ENCODE data around the gene SOX6.
A peak's percentile ranks its signal among the peaks of the same experiment; 100 is the strongest.

Gene SOX6

DNA sequence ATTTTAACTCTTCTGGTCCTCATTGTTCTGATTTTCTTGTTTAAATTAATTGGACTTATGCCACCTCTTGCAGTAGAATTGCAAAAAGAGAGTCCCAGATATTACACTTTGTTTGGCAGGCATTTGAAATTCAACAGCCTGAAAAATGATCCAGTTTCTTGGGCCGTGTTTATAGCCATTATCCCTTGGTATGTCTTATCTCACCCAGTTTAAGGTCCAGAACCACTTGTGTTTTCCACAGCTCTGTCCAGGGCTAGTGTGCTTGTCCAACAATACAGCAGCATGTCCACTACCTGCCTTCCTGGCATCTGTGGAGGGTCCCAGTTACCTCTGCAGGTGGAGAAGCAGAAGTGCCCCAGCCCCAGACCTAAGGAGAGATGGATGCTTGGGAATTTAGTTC lies 397.4 kb downstream of the SOX6 start:
- DNase-seq (ENCODE audit: low spot score): no peak

DNA sequence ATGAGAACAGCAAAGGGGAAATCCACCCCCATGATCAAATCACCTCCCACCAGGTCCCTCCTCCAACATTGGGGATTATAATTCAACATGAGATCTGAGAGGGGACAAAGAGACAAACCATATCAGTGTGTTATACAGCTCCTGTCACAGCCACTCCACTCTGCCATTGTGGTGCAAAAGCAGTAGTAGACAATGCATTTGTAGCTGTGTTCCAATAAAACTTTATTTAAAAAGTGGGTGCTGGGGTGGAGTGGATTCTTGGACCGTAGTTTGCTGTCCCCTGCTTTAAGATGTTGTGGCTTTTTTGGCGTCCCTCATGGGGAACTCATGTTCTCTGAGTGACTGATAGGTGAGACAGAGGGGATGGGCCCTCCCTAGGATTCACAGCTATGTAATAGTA lies 399.1 kb downstream of the SOX6 start:
- DNase-seq (ENCODE audit: low spot score): no peak

DNA sequence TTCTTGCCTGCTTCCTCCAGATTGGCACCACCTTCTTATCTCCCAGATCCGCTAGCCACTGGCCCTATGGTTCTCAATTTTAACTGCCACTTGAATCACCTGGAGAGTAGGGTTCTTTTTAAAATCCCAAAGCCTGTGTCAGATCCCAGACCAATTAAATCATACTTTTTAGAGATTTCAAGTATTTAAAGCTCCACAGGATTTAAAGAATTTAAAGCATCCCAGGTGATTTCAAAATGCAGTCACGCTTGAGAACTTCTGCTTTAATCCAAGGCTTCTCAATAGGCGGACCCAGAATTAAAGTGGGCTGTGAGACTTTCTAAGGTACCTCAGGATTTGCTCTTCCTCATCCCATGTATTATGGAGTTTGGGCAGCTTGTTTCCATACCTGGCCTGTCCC lies 400.0 kb downstream of the SOX6 start:
- no peak for DNase-seq (ENCODE audit: low spot score)

DNA sequence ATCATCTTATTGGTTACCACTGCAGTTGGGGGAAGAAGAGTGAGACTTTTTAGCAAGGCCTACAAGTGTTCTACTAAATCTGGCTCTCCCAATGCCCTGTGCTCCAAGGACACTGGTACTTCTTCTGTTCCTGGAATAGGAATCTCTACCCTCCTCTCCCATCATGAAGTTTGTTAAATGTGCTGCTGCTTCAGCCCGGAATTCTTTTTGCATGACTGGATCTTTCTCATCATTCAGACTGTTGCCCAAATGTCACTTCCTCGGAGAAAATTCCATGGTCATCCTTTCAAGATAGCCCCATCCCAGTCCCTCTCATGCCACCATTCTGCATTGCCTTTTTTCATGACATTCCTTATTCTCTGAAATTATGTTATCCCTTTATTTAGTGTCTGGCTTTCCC lies 400.8 kb downstream of the SOX6 start:
- DNase-seq (ENCODE audit: low spot score): no peak

DNA sequence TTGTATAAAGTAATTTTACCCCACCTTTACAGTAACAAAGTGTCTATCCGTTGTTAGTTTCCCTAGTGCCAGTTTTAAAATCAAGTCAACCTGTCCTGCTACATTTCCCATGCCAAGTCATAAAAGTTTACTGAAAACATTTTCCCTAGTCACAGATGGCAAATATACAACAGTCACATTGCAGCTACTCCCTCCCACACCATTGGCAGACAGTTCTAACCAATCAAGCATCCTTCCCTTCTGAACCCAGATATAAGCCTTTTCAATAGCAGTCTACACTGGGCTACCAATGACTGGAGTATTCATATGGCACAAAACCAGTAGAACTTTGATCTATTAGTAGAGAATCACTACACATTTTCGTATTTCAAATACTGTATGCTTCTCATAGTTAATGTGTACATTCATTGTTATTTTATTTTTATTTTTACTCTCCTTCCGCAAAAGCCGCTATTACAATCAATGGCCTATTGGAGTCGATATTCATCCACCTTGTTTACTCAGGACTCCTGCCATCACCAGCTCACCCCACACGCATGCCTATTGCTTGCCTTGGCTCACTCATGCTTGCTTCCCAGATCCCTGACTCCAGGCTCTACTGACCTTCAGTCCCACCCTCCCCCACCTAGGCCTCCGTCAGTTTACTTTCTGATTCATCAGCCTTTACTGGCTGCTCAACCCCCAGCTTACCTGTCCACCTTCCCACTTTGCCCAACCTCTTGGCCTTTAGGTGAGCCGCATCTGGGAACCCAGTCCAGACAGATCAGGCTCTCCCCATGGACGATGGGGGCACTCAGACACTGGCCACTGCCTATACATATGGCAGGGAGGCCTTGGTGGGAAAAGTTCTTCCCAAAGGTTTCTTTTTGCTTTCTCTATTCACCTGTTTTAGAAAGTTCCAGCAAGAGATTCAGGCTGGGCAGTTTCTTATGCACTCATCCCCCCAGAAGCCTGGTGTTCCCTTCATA lies 408.4 kb downstream of the SOX6 start:
- DNase-seq (ENCODE audit: low spot score): no peak

DNA sequence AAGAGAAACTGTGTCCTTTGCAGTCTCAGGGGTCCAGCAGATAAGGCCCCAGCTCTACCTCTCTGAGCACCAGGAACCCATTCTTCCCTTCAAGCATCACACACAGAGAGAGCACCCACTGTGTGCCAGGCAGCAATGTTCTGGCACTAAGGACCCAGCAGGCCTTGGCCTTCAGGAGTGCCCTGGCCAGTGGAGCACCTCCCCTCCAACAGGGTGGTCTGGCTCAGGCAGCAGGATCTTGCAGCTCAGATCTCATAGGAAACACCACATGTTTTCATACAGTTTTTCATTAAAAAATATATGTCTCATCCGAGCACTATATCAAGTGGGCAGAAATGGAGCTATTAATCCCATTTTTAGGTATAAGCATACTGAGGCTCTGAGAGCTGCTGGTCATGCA lies 410.6 kb downstream of the SOX6 start:
- no peak for DNase-seq (ENCODE audit: low spot score)

DNA sequence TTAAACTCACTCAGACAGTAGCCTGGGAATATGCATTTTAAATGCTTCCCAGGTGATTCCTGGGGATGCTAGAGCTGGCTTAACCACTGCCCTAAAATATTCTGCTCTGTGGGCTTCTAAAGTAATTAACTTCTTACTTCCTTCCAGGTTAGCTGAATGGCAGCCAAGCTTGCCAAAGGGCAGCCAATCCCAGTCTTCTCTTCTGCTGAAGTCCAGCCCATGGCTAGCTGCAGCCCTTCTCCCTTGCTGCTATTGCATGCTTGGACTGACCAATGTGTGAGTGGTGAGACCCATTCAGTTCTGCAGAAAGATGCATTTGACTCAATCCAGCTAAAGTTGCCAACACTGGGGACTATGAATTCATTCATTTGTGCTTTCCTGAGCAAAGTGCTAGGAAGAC lies 411.9 kb downstream of the SOX6 start:
- DNase-seq (ENCODE audit: low spot score): no peak

DNA sequence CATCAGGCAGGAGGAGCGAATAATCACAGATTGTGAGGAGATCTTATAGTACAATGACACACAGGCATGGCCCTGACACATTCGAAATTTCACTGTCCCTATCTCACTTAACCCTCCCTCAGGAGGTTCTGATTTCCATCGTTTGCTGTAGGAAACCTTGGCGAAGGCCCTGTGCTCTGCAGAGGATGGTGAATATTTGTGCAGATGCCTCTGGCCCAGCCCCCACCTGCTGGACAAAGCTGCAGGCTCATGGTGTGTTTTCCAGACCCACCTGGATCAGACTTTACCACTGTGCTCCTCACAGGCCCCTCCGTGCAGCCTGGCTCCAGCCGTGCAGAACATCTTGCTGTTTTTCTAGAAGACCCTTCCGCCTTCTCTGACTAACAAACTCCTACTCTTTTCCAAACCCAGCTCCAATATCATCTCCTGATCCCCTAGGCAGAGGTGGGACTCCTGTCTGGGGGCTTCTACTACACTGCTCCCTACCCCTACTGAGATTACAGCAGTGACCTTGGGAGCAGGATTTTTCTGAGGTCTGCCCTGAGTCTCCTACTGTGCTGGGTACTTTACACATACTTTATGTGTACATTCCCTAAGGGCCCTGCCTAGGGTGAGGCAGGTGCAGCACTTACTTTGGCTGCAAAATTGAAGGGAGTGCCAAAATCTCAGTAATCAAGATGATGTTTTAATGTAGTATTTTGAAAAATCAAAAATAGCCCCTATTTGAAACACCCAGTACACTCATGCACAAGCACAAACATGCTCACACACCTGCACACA lies 412.7 kb downstream of the SOX6 start:
- DNase-seq (ENCODE audit: low spot score): no peak

DNA sequence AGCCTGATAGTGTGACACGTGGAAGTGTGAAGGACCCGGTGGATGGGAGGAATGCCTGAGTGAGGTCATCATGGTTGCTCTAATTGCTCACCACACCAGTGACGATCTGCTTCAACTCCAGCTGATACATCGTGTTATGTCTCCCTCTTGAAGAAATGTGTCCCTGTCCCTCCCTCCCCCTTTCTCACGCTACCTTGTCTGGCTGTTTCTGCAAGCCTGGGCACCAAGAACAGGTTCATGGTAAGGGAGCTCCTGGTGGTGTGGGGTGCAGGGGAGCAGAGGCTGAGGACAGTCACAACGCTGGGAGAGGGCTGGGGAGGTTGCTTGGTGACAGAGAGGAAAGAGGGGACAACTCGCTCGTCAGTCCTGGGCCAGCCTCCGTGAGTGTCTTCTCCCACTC lies 413.4 kb downstream of the SOX6 start:
- DNase-seq (ENCODE audit: low spot score): no peak

DNA sequence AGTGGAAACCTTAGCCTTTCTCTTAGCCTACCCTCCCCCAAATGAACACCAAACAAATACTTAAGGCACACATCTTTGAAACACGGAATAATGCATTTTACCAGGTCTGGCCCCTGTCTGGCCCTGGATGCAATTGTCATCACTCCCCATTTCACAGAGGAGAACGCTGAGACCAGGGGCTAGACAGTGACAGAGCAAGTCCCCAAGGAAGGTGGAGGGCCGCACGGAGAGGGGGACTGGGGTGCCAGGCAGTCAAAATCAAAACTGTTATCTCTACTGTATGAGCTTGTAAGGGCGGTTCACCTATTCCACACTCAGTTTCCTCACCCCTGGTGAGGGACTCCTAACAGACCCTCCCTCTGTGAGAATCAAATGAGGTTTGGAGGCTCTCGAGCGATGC lies 414.2 kb downstream of the SOX6 start:
- DNase-seq (ENCODE audit: low spot score): no peak

DNA sequence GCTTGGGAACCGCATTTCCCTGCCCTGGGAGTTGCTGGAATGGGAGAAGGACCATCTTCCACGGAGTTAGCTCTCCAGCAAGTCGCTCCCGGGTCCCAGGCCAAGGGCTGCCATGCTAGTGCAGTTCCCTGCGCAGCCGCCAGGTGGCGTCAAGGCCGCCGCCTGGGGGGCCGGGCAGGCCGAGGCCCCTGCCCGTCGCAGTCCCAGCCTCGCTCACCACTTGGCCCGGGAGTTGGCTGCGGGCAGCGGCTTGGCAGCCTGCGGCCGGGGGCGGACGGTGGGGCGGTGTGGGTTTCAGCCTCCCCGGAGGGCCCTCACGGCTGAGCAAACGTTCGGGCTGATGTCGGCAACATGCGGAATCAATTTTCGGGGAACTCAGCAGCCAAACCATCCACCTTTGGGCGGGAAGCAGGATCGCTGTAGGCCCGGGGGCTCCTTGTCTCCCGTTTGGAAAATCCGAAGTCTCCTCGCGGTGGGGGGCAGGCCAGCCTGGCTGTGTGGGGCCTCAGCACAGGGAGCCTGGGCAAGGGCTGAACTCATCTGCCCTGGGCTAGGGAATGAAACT lies 415.1 kb downstream of the SOX6 start:
- DNase-seq (ENCODE audit: low spot score): peak; percentile 58

DNA sequence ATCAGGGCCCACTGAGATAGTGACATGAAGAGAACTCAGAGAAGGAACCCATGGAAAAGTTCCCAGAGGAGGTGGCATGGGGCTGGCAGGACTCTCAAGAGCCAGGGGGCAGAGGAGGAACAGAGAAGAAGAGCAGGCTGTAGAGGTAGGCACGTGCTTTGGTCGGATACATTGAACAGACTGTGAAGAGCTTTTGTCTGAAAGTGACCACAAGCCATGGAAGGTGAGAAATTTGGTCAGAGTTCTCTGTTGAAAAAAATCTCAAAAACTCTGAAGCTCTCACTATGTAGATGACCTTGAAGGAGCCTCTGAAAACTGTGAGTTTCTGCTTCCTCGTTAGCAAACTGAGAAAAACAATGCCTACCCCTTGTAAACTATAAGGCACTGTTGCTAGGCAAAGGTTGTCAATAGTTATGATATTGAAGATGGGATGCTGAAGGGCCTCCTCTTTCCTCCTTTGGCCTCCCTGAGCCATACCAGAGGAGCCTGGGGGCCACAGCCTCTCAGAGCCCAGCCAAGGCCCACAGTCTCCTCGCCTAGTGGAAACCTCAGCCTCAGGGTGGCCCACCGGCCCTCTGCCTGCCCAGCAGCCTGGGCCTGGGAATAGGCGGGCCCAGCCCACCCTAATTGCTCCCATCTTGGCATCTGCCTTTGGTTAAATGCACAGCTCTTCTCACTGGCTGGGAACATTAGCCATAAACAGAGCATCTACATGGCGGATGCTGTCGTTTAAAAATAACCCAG lies 415.7 kb downstream of the SOX6 start:
- no peak for DNase-seq (ENCODE audit: low spot score)

DNA sequence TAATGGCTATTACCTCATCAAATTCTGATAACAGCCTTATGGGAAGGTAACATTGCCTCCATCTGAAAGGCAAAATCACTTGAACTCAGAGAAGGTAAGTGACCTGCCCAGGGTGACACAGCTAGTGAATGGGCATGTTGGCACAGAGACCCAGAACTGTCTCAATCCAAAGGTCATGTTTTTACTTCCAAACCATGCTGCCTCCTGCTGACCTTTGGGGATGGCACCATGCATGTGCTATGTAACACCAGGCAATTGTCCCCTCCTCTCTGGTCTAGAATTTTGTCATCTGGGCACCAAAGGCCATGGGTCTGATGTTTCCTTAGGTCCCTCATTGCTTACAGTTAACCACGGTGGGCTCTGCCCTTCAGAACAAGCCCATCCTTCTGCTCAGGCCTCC lies 417.4 kb downstream of the SOX6 start:
- DNase-seq (ENCODE audit: low spot score): no peak

DNA sequence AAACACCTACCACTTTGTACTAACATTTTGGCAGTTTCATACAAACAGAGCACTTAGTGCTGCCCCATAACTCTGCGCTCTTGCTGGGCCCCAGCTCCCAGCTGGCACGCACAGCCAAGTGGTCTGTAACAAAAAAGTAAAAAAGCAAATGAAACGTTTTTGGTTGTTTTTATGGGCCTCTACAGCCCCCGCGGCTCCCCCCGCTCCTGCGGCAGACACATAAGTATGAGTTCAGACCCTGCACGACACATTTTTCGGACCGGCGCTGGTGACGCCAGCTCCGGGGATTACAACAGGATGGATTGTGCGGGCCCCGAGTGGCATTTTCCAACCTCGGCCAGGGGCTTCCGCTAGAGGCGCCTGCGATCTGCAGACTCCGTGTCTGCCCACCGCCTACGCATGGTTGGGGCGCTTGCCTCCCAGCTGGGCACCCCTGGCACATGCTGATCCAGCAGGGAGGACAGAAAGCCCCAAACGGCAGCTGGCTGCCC lies 418.2 kb downstream of the SOX6 start:
- no peak for DNase-seq (ENCODE audit: low spot score)

DNA sequence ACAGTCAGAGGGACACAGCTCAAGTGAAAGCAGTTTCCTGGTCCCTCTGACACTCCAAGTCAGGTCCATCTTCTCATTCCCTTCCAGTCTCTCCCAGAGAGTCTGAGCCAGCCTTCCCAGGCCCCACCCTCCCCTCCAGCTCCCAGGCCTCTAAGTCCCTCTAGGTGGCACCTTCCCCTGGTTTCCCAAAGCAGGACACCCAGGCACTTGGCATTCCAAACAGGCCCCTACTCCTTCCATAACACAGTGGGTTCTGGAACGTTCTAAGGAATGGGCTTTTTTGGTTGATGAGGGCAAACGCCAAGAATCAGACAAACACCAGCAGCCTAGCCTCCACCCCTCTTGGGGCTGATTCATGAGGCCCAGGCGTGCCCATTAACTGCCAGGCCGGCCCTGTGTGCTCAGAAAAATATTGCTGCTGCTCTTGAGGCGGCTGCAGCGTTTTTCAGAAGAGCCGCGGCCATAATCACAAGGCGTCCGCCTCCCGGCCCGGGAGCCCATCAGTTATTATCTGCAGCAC lies 418.7 kb downstream of the SOX6 start:
- no peak for DNase-seq (ENCODE audit: low spot score)

DNA sequence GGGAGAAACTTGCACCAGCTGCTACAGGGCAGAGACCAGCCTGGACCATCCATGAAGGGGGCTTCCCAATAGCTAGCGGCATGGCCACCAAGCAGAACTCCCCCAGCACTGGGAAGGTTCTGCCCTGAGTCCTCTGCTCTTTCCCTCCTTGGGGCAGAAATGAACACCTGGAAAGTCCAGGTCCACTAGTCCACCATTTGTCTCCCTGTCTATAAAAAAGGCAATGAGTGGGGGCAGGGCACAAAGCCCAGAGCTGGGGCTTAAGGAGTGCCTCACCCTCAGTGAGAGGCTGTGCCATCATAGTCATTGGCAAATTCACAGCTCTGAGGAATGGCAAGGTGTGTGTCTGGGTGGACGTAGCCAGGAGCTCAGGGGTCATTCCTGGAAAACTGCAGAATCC lies 420.3 kb downstream of the SOX6 start:
- DNase-seq (ENCODE audit: low spot score): no peak

DNA sequence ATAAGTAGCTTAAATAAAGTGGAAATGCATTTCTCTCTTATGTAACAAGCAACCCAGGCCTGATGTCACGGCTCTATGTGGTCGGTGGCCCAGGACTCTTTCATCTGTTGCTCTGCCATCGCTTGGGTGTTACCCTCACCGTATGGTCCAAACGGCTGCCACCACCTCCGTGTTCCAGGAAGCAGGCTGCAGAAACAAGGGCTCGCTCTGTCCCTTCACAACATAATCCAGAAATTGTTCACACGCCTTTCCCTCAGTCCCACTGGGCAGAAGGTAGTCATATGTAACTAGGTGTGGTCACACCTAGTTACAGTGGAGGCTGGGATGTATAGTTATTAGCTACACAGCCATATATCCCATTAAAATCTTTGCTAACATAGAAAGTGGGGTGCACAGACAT lies 421.0 kb downstream of the SOX6 start:
- no peak for DNase-seq (ENCODE audit: low spot score)

DNA sequence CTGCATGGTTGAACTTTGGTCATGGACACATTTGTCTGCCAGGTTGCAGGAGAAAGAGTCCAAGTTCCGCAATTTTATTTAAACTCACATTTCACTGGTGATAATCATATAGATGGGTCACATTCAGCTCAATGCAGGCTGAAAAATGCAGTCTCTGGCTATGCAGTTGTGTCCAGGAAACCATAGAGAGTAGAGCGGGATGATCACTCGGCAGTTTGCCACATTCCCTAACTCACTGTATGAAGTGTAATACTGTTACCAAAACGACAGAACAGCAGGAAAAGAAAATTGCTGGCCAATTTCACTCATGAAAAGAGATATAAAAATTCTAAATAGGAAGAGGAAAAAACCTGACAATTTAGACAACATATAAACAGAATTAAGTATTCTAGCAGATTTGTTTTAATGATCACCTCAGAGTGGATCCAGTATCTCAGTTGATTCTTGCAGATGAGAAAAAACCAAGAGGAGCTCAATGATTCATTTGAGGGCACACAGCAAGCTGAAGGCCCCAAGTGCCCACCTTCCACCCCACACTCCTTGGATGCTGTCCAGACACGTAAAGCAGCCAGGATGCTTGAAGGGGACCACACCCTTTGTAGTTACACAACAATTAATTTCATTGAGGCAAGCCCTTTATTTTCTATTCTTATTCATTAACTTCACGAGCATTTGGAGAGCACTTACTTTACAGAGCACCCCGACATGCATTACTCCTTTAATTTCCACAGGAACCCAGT lies 422.3 kb downstream of the SOX6 start:
- DNase-seq (ENCODE audit: low spot score): no peak

DNA sequence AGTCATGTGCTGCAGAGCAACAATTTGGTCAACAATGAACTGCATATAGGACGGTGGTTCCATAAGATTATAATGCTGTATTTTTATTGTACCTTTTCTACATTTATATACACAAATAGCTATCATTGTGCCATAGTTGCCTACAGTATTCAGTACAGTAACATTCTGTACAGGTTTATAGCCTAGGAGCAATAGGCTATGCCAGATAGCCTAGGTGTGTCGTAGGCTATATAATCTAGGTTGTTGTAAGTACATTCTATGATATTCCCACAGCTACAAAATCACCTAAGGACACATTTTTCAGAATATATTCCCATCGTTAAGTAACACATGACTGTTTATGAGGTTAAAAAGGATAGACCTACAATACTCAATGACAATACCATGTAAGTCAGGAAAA lies 423.9 kb downstream of the SOX6 start:
- DNase-seq (ENCODE audit: low spot score): no peak

DNA sequence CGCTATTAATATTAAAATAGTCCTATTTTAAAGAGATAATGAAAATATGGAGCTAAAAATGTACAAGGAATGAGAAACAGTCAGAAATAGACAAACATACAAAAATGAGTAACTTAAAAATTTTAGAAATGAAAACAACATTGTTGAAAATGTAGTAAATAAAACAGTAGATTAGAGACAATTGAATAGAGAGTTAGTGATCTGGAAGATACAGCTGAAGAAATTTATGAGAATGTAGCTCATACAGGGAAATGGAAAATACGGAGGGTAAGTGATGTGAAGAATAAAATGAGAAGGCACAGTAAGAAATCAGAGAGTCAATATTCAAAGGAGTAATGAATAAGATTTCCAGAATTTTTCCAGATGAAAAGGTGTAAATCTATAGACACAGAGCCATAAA lies 424.8 kb downstream of the SOX6 start:
- DNase-seq (ENCODE audit: low spot score): no peak

DNA sequence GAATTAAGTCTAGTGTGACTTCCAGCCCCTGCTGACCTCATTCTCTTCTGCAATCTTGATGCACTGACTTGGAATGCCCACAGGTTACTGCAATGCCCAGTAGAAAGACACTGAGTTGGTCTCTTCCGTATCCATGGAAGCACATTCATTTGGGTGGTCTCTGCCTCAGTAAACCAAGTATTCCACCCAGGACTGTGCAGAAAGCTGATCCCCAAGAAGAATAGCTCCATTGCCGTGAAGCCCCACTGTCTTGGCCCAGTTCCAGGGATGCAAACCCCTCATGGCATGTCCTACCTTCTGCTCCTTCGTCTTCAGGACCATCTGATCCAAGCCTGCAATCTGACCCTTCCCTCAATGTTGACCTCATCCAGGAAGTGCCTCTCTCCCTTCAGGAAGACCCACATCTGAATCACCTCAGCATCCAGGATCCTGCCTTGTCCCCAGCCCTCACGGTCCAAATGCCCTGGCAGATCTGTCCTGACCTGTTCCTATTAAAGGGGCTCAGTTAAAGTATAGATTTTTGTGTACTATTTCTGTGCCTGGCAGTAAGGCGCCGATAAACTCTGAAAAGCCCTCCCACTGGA lies 425.8 kb downstream of the SOX6 start:
- no peak for DNase-seq (ENCODE audit: low spot score)
